ENCODE results near the gene IGF2. TPM values are rescaled to one million over a fixed set of nuclear protein-coding genes. Genes with fewer than 3 reads are reported as not detected.

Gene IGF2
- total and polyA plus RNA-seq, 10 of the 15 experiments (the other 5 are each of a cell fraction or from before 2014, with no cell fraction given) = 0.41 TPM; not detected in 9

DNA sequence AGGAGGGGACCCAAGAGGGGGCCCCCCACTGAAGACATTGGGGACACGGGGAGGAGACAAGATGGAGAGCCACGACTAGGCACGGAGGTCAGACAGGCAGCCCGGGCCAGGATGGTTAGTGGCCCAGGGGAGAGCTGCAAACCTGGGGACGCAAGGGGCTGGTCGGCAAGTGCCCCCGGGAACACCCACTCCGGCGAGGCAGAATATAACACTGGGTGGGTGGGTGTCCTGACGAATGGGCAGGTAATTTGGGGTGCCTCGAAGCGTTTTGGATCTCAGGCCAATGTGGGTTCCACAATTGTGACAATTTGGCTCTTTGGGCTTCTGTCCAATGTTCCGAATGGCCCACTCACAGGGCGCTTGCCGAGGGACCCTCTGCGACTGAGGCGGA, 9.9 kb downstream of the IGF2 start:
- intact Hi-C loops (cut with micrococcal nuclease; ENCODE audit: unreplicated experiment) (no loop called here), in situ Hi-C loops (cut with MboI) (no loop called here)
- Histone ChIP-seq H3K4me3 (no peak overlapping the region), H3K9ac (ENCODE audit: control insufficient read depth, insufficient read depth, low read length) (no peak overlapping the region), H3K9me3 (replicated peaks; ENCODE audit: control insufficient read depth, insufficient read depth, low read length) (no peaks in the 10 kb centered on the region), H3K79me2 (ENCODE audit: control insufficient read depth, insufficient read depth, low read length) (no peaks in the 10 kb centered on the region), H3K4me2 (ENCODE audit: control insufficient read depth, insufficient read depth) (no peak overlapping the region), H3K4me1 (ENCODE audit: control insufficient read depth, insufficient read depth, low read length) (no peaks in the 10 kb centered on the region), H2AFZ (ENCODE audit: control insufficient read depth, low read depth, low read length) (no peak overlapping the region), H4K20me1 (ENCODE audit: control insufficient read depth, insufficient read depth) (no peaks in the 10 kb centered on the region), H3K27ac (ENCODE audit: control insufficient read depth, insufficient read depth) (no peak overlapping the region), H3K27me3 (replicated peaks in 1 of 2; ENCODE audit: control insufficient read depth in 2 of 2, insufficient read depth in 2 of 2, low read length in 1 of 2) (peaks cover 0 to 5% of the 10 kb centered on the region in 2 experiments; a peak in 1 of 4 replicates), H3K36me3 (ENCODE audit: control insufficient read depth in 2 of 2, insufficient read depth in 2 of 2, low read length in 1 of 2) (no peaks in the 10 kb centered on the region)
- POLR2A ChIA-PET = no interaction called here
- ATAC-seq (no peak), DNase-seq (ENCODE audit: low read depth, low spot score) (no peak), FAIRE-seq (no peak)
- CTCF ChIA-PET = no interaction called here
- 62% methylated on average over 17 of the region's 17 CpGs for WGBS (ENCODE audit: insufficient coverage, insufficient replicate concordance, low lambda C conversion rate, missing lambda C conversion rate)
- TF ChIP-seq, protein P1, sequence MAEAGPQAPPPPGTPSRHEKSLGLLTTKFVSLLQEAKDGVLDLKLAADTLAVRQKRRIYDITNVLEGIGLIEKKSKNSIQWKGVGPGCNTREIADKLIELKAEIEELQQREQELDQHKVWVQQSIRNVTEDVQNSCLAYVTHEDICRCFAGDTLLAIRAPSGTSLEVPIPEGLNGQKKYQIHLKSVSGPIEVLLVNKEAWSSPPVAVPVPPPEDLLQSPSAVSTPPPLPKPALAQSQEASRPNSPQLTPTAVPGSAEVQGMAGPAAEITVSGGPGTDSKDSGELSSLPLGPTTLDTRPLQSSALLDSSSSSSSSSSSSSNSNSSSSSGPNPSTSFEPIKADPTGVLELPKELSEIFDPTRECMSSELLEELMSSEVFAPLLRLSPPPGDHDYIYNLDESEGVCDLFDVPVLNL (IDR thresholded peaks at IDR 0.05; ENCODE audit: low read depth, low read length) = no peak
- no peak for TF ChIP-seq RUNX3 (IDR thresholded peaks at IDR 0.05; ENCODE audit: low read length)
- TF ChIP-seq TBL1XR1 (IDR thresholded peaks at IDR 0.05; ENCODE audit: low read depth, low read length) = no peak
- TF ChIP-seq ASH2L (IDR thresholded peaks at IDR 0.05; ENCODE audit: borderline replicate concordance, low read depth) = no peak
- TF ChIP-seq RBBP5 (conservative IDR thresholded peaks at IDR 0.05) = no peak
- no peak for TF ChIP-seq BCL3 (IDR thresholded peaks at IDR 0.05; ENCODE audit: borderline replicate concordance, insufficient read depth, low read depth, low read length, poor library complexity, severe bottlenecking)
- no peak for TF ChIP-seq USF2 (IDR thresholded peaks at IDR 0.05; ENCODE audit: borderline replicate concordance, low read depth, low read length)
- no peak for TF ChIP-seq HDGF (IDR thresholded peaks at IDR 0.05)
- TF ChIP-seq, protein P2, sequence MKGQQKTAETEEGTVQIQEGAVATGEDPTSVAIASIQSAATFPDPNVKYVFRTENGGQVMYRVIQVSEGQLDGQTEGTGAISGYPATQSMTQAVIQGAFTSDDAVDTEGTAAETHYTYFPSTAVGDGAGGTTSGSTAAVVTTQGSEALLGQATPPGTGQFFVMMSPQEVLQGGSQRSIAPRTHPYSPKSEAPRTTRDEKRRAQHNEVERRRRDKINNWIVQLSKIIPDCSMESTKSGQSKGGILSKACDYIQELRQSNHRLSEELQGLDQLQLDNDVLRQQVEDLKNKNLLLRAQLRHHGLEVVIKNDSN (IDR thresholded peaks at IDR 0.05; ENCODE audit: borderline replicate concordance, extremely low read length, insufficient read depth, low read depth, low read length) = no peak
- no peak for TF ChIP-seq CREM (IDR thresholded peaks at IDR 0.05; ENCODE audit: low read depth)
- no peak for TF ChIP-seq MEF2B (IDR thresholded peaks at IDR 0.05; ENCODE audit: partially characterized antibody, poor library complexity, severe bottlenecking)
- TF ChIP-seq HDAC2 (IDR thresholded peaks at IDR 0.05) = no peak
- TF ChIP-seq STAT1 (conservative IDR thresholded peaks at IDR 0.05) = no peak
- TF ChIP-seq CEBPB (IDR thresholded peaks at IDR 0.05; ENCODE audit: borderline replicate concordance in 1 of 2, low read depth in 2 of 2, low read length in 2 of 2) = no peak
- no peak for TF ChIP-seq YBX1 (IDR thresholded peaks at IDR 0.05)
- no peak for TF ChIP-seq PAX8 (IDR thresholded peaks at IDR 0.05)
- TF ChIP-seq, protein P3, sequence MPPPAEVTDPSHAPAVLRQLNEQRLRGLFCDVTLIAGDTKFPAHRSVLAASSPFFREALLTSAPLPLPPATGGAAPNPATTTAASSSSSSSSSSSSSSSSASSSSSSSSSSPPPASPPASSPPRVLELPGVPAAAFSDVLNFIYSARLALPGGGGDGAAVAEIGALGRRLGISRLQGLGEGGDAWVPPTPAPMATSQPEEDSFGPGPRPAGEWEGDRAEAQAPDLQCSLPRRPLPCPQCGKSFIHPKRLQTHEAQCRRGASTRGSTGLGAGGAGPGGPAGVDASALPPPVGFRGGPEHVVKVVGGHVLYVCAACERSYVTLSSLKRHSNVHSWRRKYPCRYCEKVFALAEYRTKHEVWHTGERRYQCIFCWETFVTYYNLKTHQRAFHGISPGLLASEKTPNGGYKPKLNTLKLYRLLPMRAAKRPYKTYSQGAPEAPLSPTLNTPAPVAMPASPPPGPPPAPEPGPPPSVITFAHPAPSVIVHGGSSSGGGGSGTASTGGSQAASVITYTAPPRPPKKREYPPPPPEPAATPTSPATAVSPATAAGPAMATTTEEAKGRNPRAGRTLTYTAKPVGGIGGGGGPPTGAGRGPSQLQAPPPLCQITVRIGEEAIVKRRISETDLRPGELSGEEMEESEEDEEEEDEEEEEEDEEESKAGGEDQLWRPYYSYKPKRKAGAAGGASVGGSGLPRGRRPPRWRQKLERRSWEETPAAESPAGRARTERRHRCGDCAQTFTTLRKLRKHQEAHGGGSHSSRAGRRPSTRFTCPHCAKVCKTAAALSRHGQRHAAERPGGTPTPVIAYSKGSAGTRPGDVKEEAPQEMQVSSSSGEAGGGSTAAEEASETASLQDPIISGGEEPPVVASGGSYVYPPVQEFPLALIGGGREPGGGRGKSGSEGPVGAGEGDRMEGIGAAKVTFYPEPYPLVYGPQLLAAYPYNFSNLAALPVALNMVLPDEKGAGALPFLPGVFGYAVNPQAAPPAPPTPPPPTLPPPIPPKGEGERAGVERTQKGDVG (CRISPR knock-in tag; IDR thresholded peaks at IDR 0.05) = no peak
- TF ChIP-seq POLR2A (IDR thresholded peaks at IDR 0.05; ENCODE audit: low read depth, low read length) = no peak
- no TSS peak for BruUV-seq (replicated peaks)
- SMC1A ChIA-PET (ENCODE audit: uncharacterized antibody, unreplicated experiment) = no interaction called here
- RAD21 ChIA-PET (ENCODE audit: unreplicated experiment) = no interaction called here

All from GM12878 (cell line).